Prostate gland (tissue), 2 donors: ENCODE results near the gene SSU72.

Experiments used
- CTCF ChIP-seq, 4 experiments: fragments of 200-600 bp in 2 of 4; fragments of 450-650 bp in 2 of 4; sonication (generic) in 2 of 4; IDR thresholded peaks; 1 replicate in 3 of 4; 2 replicates in 1 of 4; pipeline ENCODE4 v1.5.1; 2016 to 2019; ENCODE audit warnings: antibody characterized with exemption in 4 of 4, mild to moderate bottlenecking in 2 of 4, moderate library complexity in 2 of 4
- POLR2A ChIP-seq: fragments of 450-650 bp; IDR thresholded peaks from one replicate; pipeline ENCODE4 v1.6.1; 2016; ENCODE audit warnings: antibody characterized with exemption, mild to moderate bottlenecking
- POLR2AphosphoS5 ChIP-seq: sonication (generic); formaldehyde crosslinking; IDR thresholded peaks from one replicate; pipeline ENCODE4 v1.6.1; 2017; ENCODE audit warnings: antibody characterized with exemption

- TF ChIP-seq POLR2A (no peak), CTCF (IDR thresholded peaks at IDR 0.05) (no peak), POLR2AphosphoS5 (no peak)
Measured at GRCh38 chr1:1593834-1594601, 19.4 kb upstream of the SSU72 start.
